GM19043 (cell line): ENCODE results near the gene SLC9A8.

ENCODE experiments used
- ATAC-seq: cut with Tn5 transposase; IDR thresholded peaks from one replicate; pipeline ENCODE4 v1.9.1; 2021; ENCODE audit warnings: low read depth; ENCODE audit not compliant: unreplicated experiment

The SLC9A8 gene

GRCh38 chr20:49938173-49939163, 125.8 kb downstream of the SLC9A8 start:
- no peak for ATAC-seq

- no peak for ATAC-seq
These were observed 128.8 kb downstream of the SLC9A8 start for GRCh38 chr20:49941456-49941855.
